Liver (tissue), 9 donors: Measurements from ENCODE around the gene F2R. TPM values are rescaled to one million over a fixed set of nuclear protein-coding genes. Genes with fewer than 3 reads are reported as not detected.

Source experiments
- DNase-seq: peaks from one replicate; pipeline ENCODE4 v3.0.0-alpha.2; 2017; ENCODE audit warnings: low spot score
- H3K27ac ChIP-seq, 2 donors: one replicate each; pipeline ENCODE4 v1.7.0; 2013; ENCODE audit warnings: inconsistent platforms in 2 of 2, low read length in 2 of 2, control low read depth in 1 of 2, low read depth in 1 of 2, mild to moderate bottlenecking in 1 of 2
- H3K27me3 ChIP-seq, 4 donors: one replicate each; pipeline versions ENCODE4 v1.6.1 to v1.7.0; 2013; ENCODE audit warnings: low read length in 3 of 4, inconsistent platforms in 1 of 4, mild to moderate bottlenecking in 1 of 4, moderate library complexity in 1 of 4; ENCODE audit not compliant: control insufficient read depth in 4 of 4, insufficient read depth in 4 of 4
- H3K36me3 ChIP-seq, 4 donors: one replicate each; pipeline versions ENCODE4 v1.6.1 to v1.7.0; 2013; ENCODE audit warnings: low read length in 3 of 4, mild to moderate bottlenecking in 3 of 4, low read depth in 1 of 4, moderate library complexity in 1 of 4; ENCODE audit not compliant: control insufficient read depth in 4 of 4, insufficient read depth in 3 of 4
- H3K4me1 ChIP-seq, 4 donors: one replicate each; pipeline versions ENCODE4 v1.6.1 to v1.7.0; 2013; ENCODE audit warnings: low read length in 3 of 4, mild to moderate bottlenecking in 3 of 4, moderate library complexity in 1 of 4; ENCODE audit not compliant: control insufficient read depth in 4 of 4, insufficient read depth in 4 of 4
- H3K4me3 ChIP-seq, 3 donors: one replicate each; pipeline versions ENCODE4 v1.6.1 to v1.7.0; 2013; ENCODE audit warnings: low read length in 3 of 3, control low read depth in 1 of 3, low read depth in 1 of 3, mild to moderate bottlenecking in 1 of 3
- H3K9ac ChIP-seq, 2 donors: one replicate each; pipeline ENCODE4 v1.7.0; 2013; ENCODE audit warnings: low read length in 2 of 2, mild to moderate bottlenecking in 2 of 2, moderate library complexity in 2 of 2, control low read depth in 1 of 2, low read depth in 1 of 2
- H3K9me3 ChIP-seq, 4 donors: one replicate each; pipeline versions ENCODE4 v1.6.1 to v1.7.0; 2013; ENCODE audit warnings: low read length in 3 of 4; ENCODE audit not compliant: control insufficient read depth in 4 of 4
- ATF3 ChIP-seq: IDR thresholded peaks from 2 replicates; pipeline ENCODE4 v1.6.1; 2016; ENCODE audit warnings: antibody characterized with exemption
- EGR1 ChIP-seq, 2 donors: IDR thresholded peaks; 2 replicates each; pipeline ENCODE4 v1.6.1; 2016 to 2018; ENCODE audit warnings: antibody characterized with exemption in 2 of 2, low read depth in 2 of 2
- MAX ChIP-seq: IDR thresholded peaks from 2 replicates; pipeline ENCODE4 v1.6.1; 2016; ENCODE audit warnings: antibody characterized with exemption
- NR2F2 ChIP-seq: IDR thresholded peaks from 2 replicates; pipeline ENCODE4 v1.6.1; 2016; ENCODE audit warnings: antibody characterized with exemption
- RAD21 ChIP-seq, 2 donors: IDR thresholded peaks; 2 replicates each; pipeline ENCODE4 v1.6.1; 2016; ENCODE audit warnings: antibody characterized with exemption in 2 of 2, mild to moderate bottlenecking in 2 of 2
- REST ChIP-seq: IDR thresholded peaks from 2 replicates; pipeline ENCODE4 v1.6.1; 2016; ENCODE audit warnings: antibody characterized with exemption, mild to moderate bottlenecking
- RXRA ChIP-seq, 2 donors: IDR thresholded peaks; 2 replicates each; pipeline ENCODE4 v1.6.1; 2017 to 2018; ENCODE audit warnings: antibody characterized with exemption in 2 of 2, mild to moderate bottlenecking in 1 of 2
- WGBS: extraction: QIAGEN DNeasy Blood & Tissue Kit; methylation state at CpG from one replicate; pipeline ENCODE4 v1.1.7; 2013; 5-methylcytosine and 5-hydroxymethylcytosine counted together
- polyA plus RNA-seq, 2 donors: library from polyadenylated mRNA; stranded (reverse) in 1 of 2; unstranded in 1 of 2; fragments of 200-250 nt in 1 of 2; fragments of >200 nt in 1 of 2; fragmentation: Nextera tagmentation in 1 of 2; extraction: Ambion mirVana in 1 of 2; gene quantifications; one replicate each; pipeline versions ENCODE4 v1.2.1 to v1.2.3, GENCODE V29; 2013 to 2015
- total RNA-seq, 2 donors: library from RNA; depleted of rRNA; stranded (reverse); fragments of >200 nt; gene quantifications; one replicate each; pipeline ENCODE4 v1.2.3, GENCODE V29; 2014
- donor health status: healthy.
- donor health status: healthy.
- donor health status: healthy.
- donor health status: healthy.
- donor health status: healthy.

The F2R gene
- total and polyA plus RNA-seq, 4 donors, result 5.9 to 18.7 (median 9.5) TPM

- no peak overlapping the region for H3K27ac ChIP-seq
- DNase-seq, result no peak
- no peak overlapping the region for H3K9ac ChIP-seq
- no peaks in the 10 kb centered on the region for H3K27me3 ChIP-seq
- no peaks in the 10 kb centered on the region for H3K9me3 ChIP-seq
- peaks cover 4 to 43% (median 30%) of the 10 kb centered on the region in 4 donors for H3K36me3 ChIP-seq
- peaks cover 0 to 8% (median 2%) of the 10 kb centered on the region in 4 donors for H3K4me1 ChIP-seq
- TF ChIP-seq RAD21 (IDR thresholded peaks at IDR 0.05) (no peak), NR2F2 (no peak), REST (no peak), RXRA (IDR thresholded peaks at IDR 0.05) (no peak), EGR1 (IDR thresholded peaks at IDR 0.05; ENCODE audit: low read depth in 2 of 2) (no peak), ATF3 (no peak), MAX (no peak)
- H3K4me3 ChIP-seq, result no peak overlapping the region
- WGBS, result 97% methylated on average over 5 of the region's 5 CpGs
Measured at GRCh38 chr5:76697670-76698069, 18.3 kb upstream of the F2R start.

GRCh38 chr5:76700571-76700970 is 15.4 kb upstream of the F2R start:
- WGBS, result 92% methylated on average over 2 of the region's 2 CpGs
- H3K36me3 ChIP-seq, result peaks cover 1 to 25% (median 20%) of the 10 kb centered on the region in 4 donors
- H3K27ac ChIP-seq, result peak overlapping the region; percentile 2 to 54

More at GRCh38 chr5:76700571-76700970, 15.4 kb upstream of the F2R start:
- TF ChIP-seq REST, result no peak
- DNase-seq, result no peak
- Histone ChIP-seq H3K9me3 (no peaks in the 10 kb centered on the region), H3K4me1 (peaks cover 0 to 8% (median 2%) of the 10 kb centered on the region in 4 donors), H3K27me3 (no peaks in the 10 kb centered on the region), H3K4me3 (no peak overlapping the region), H3K9ac (no peak overlapping the region)
